Measurements from ENCODE around the gene TFR2. TPM values are rescaled to one million over a fixed set of nuclear protein-coding genes. Genes with fewer than 3 reads are reported as not detected.

The TFR2 gene
- total RNA-seq, 4 donors from 2014 or later = 0.17 to 0.32 TPM; not detected in 2

DNA sequence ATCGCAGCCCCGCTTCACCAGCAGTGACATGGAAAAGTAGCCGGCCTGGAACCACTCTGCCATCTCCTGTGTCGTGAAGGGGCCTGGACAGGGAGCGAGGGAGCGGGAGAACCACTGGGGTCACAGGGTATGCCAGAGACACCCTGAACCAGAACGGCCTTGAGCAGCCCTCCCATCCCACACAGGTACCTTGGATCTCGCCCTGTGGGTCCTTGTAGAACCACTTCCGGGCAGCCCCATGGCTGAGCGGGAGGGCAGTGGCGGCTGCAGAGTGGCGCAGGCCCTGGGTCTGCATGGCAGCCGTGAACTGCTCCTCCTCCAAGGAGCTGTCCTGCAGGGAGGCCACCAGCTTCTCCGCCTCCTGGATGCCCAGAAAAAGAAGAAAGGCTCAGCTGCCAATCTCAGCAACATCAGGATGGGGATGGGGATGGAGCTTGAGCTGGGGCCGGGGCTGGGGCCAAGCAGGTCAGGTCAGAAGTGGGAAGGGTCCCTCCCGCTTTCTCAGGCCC lies 43.2 kb upstream of the TFR2 start:
- TF ChIP-seq, protein P1, sequence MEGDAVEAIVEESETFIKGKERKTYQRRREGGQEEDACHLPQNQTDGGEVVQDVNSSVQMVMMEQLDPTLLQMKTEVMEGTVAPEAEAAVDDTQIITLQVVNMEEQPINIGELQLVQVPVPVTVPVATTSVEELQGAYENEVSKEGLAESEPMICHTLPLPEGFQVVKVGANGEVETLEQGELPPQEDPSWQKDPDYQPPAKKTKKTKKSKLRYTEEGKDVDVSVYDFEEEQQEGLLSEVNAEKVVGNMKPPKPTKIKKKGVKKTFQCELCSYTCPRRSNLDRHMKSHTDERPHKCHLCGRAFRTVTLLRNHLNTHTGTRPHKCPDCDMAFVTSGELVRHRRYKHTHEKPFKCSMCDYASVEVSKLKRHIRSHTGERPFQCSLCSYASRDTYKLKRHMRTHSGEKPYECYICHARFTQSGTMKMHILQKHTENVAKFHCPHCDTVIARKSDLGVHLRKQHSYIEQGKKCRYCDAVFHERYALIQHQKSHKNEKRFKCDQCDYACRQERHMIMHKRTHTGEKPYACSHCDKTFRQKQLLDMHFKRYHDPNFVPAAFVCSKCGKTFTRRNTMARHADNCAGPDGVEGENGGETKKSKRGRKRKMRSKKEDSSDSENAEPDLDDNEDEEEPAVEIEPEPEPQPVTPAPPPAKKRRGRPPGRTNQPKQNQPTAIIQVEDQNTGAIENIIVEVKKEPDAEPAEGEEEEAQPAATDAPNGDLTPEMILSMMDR (IDR thresholded peaks at IDR 0.05) = no peak
- TF ChIP-seq POLR2AphosphoS5 (IDR thresholded peaks at IDR 0.05) (no peak), POLR2A (IDR thresholded peaks at IDR 0.05; ENCODE audit: low read depth) (no peak), EP300 (IDR thresholded peaks at IDR 0.05) (no peak)
- no peaks in the 10 kb centered on the region for H3K9me3 ChIP-seq
- H3K4me1 ChIP-seq = peaks cover 24 to 45% (median 36%) of the 10 kb centered on the region in 4 donors
- intact Hi-C loops (cut with DNase I) = no loop called here
- no peak overlapping the region for H3K4me3 ChIP-seq
- H3K36me3 ChIP-seq = peaks cover 64 to 100% (median 98%) of the 10 kb centered on the region in 4 donors
- no peak overlapping the region for H3K27ac ChIP-seq (replicated peaks in 1 of 4)
- 95% methylated on average over 11 of the region's 16 CpGs for WGBS
- H3K27me3 ChIP-seq = no peaks in the 10 kb centered on the region
- no peak for DNase-seq (ENCODE audit: extremely low spot score)

DNA sequence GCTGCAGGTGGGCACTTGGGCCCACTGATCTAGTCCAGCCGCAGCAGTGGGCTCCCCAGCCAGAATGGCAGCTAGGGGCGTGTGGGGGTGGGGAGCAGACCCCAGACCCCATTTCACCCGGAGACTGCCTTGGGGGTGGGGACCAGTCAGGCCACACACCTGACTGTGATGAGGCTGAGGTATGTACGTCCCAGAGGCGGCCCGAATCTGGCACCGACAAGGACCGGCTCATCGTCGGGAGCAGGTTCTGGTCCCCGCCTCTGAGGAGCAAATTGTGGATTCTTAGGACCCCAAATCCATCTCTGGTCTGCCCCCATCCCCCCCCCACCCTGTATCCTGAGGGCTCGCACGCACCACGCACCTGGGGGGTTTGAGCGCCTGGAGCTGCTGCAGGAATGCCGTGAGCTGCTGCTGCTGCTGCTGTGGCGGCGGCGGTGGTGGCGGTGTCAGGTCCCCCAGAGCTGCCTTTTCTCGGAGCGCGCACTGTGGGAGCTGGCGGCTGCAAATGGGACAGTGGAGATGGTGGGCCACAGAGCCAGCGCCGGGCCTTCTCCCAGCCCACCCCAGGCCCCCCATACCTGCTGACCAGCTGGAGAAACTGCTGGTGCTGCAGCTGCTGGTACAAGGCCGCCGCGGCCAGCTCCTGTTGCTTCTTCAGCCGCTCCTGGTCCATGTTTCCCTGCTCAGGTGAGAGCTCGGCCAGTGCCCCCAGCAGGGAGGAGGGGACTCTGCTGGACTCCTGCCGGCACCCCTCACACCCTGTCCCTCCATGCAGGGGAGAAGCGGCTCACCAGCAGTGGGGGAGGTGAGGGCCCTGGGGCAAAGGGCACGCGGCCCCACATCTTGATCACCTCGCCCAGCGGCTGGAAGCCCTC lies 42.5 kb upstream of the TFR2 start:
- Histone ChIP-seq H3K27ac (replicated peaks in 1 of 4) (no peak overlapping the region), H3K36me3 (peaks cover 65 to 100% (median 98%) of the 10 kb centered on the region in 4 donors), H3K4me1 (peaks cover 17 to 44% (median 35%) of the 10 kb centered on the region in 4 donors), H3K4me3 (no peak overlapping the region), H3K27me3 (no peaks in the 10 kb centered on the region), H3K9me3 (no peaks in the 10 kb centered on the region)
- DNase-seq (ENCODE audit: extremely low spot score) = no peak
- WGBS = 91% methylated on average over 23 of the region's 37 CpGs
- no peak for TF ChIP-seq POLR2AphosphoS5 (IDR thresholded peaks at IDR 0.05)
- no peak for TF ChIP-seq POLR2A (IDR thresholded peaks at IDR 0.05; ENCODE audit: low read depth)
- TF ChIP-seq, protein P1 (IDR thresholded peaks at IDR 0.05) = no peak
- no peak for TF ChIP-seq EP300 (IDR thresholded peaks at IDR 0.05)
- intact Hi-C loops (cut with DNase I) = no loop called here

DNA sequence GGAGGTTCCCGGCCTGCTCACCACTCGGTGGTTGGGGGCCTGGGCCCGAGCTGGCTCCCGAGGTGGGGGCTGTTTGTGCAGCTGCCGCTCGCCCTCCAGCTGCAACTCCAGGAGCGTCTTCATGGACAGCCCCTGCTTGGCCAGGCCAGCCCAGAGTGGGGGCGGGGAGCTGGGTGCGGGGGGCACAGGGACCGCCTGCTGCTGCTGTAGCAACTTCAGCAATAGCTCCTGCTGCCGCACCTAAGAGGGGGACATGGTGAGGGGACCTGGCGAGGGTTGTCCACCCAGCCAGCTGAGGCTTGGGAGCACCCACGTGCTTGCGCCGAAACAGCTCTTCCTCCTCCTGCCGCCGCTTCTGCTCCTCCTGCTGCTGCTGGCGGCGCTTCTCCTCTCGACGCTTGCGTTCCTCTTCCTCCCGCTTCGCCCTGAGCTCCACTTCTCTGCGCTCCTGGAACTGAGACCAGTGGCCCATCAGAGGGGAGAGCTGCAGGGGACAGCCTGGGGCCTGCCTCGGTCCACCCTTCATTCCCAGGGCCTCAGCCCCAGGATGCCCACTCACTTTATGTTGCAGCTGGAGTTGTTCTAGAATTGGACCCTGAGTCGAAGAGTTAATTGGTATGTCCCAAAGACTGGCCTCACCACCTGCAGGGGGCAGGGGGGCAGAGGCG lies 41.8 kb upstream of the TFR2 start:
- H3K27me3 ChIP-seq = no peaks in the 10 kb centered on the region
- no peaks in the 10 kb centered on the region for H3K9me3 ChIP-seq
- H3K4me3 ChIP-seq = no peak overlapping the region
- peaks cover 10 to 44% (median 34%) of the 10 kb centered on the region in 4 donors for H3K4me1 ChIP-seq
- DNase-seq (ENCODE audit: extremely low spot score) = no peak
- 91% methylated on average over 16 of the region's 28 CpGs for WGBS
- intact Hi-C loops (cut with DNase I) = no loop called here
- H3K36me3 ChIP-seq = peaks cover 72 to 100% (median 98%) of the 10 kb centered on the region in 4 donors
- no peak for TF ChIP-seq POLR2AphosphoS5 (IDR thresholded peaks at IDR 0.05)
- TF ChIP-seq EP300 (IDR thresholded peaks at IDR 0.05) = no peak
- TF ChIP-seq, protein P1 (IDR thresholded peaks at IDR 0.05) = no peak
- no peak for TF ChIP-seq POLR2A (IDR thresholded peaks at IDR 0.05; ENCODE audit: low read depth)
- no peak overlapping the region for H3K27ac ChIP-seq (replicated peaks in 1 of 4)

DNA sequence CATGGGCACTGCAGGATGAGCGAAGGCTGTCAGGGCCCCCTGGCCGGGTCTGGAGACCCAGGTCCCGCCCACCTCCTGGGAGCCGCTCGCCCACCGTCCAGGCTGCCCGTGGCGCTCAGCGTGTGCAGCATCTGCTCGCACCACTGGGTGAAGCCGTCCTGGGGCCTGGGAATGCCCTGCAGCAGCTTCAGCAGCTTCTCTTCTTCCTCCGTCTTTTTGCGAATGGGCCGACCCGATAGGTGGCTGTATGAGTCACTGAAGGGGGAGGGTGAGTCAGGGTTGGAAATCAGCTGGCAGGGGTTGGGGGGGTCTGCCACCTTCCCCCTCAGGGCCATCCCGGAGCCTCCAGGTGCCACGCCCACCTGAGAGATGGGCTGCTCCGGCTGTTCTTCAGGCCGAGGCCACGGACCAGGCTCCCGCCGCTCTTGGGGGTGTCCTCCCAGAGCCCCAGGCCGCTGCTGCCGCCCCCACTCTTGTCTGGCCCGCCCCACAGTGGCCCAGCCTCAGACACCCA lies 40.9 kb upstream of the TFR2 start:
- intact Hi-C loops (cut with DNase I) = no loop called here
- H3K27ac ChIP-seq (replicated peaks in 1 of 4) = peak overlapping the region in 1 of 4 donors; percentile 100
- no peak overlapping the region for H3K4me3 ChIP-seq
- H3K4me1 ChIP-seq = peaks cover 5 to 45% (median 36%) of the 10 kb centered on the region in 4 donors
- H3K9me3 ChIP-seq = no peaks in the 10 kb centered on the region
- no peak for TF ChIP-seq POLR2AphosphoS5 (IDR thresholded peaks at IDR 0.05)
- no peak for TF ChIP-seq POLR2A (IDR thresholded peaks at IDR 0.05; ENCODE audit: low read depth)
- TF ChIP-seq EP300 (IDR thresholded peaks at IDR 0.05) = no peak
- TF ChIP-seq, protein P1 (IDR thresholded peaks at IDR 0.05) = no peak
- peaks cover 72 to 100% (median 98%) of the 10 kb centered on the region in 4 donors for H3K36me3 ChIP-seq
- WGBS = 62% methylated on average over 9 of the region's 25 CpGs
- H3K27me3 ChIP-seq = no peaks in the 10 kb centered on the region
- DNase-seq (ENCODE audit: extremely low spot score) = no peak
